ENCODE data around the gene LTBP3.
"Not testable (repeated sequence)": the region's sequence is repeated elsewhere in the genome, so short reads cannot be mapped to it uniquely, and the experiment has no call there.

LTBP3 gene

DNA sequence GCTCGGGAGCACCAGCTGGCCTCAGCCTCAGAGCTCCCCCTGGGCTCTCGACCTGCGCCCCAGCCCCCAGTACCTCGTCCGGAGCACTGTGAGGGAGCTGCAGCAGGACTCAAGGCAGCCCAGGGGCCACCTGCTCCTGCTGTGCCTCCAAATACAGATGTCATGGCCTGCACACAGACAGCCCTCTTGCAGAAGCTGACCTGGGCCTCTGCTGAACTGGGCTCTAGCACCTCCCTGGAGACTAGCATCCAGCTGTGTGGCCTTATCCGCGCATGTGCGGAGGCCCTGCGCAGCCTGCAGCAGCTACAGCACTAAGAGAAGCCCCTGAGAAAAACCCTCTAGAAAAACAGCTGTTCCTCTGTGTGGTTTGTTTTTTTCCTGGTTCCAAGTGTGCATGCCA lies 13.3 kb upstream of the LTBP3 start:
- no peak for DNase-seq (ENCODE audit: low read depth)

DNA sequence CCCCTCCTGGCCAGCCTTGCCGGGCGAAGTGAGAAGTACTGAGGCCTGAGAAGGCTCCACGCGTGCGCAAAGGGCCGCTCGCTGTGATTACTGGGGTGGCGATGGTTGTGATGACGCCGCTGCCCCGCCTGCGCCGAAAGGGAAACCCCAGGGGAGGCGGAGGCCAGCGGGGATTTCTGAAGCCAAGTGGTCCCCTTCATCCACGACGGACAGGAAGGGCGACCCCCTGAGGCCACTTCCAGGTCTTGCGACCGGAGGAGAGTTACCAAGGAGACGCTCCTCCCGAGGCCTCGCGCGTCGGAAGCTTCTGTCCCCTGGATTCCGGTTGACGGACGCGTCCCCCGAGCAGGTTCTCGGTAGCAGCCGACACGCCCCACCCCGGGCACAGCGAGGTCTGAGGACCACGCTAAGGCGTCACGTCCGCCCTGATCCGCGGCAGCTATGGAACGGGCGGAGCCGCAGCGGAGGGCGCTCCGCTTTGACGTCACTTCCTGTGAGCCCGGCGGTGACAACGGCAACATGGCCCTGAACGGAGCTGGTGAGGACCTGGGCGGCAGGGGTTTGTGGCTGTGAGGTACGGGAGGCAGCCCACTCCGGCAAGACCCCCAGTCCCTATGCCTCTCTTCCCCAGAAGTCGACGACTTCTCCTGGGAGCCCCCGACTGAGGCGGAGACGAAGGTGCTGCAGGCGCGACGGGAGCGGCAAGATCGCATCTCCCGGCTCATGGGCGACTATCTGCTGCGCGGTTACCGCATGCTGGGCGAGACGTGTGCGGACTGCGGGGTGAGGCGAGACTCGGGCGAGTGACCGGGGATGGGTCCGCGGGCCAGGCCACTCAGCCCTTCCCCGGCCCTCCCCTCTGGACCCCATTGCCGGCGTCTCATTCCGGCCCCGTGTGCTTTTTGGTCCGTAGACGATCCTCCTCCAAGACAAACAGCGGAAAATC lies 12.1 kb upstream of the LTBP3 start, which contains the start of gene ZNRD2:
Gene ZNRD2 (plus strand): TSS at position 505 of the 946 bp plus-strand sequence. CDS start 15 bp downstream, at position 520.
- DNase-seq (ENCODE audit: low read depth): peak; percentile 94

DNA sequence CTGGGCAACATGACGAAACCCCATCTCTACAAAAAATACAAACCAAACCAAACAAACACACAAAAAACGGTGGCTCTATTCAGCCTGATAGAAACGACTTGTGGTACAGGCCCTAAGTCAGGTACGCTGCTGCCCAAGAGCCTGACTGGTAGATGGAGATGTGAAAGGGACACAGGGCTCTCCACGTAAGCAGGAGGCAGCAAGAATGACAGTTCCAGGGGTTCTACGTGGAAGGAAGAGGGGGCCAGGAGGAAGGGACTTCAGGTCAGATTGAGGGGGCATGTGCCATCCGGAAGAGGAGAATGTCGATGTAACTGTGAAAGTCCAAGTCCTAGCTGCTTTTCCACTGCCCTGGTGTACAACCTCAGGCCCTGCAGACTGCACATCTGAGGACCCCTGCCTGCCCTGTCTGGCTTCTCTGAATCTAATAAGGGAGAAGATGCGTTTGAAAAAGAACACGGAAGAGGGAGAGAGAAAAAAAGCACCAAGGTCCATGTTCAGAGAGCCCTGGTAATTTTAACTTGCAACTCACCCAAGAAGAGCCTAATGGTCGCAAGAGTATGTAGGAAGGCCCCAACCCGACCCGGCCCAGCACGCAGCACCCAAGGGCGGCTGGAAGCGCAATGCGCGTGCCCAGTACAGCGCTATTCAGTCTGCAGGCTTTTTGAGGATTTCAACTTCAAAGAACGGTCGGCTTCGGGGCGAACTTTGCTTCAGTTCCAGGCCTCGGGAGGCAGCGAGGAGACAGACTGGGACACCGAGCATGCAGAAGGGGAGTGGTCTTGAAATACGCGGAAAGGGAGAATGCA lies 11.2 kb upstream of the LTBP3 start:
- DNase-seq (ENCODE audit: low read depth): no peak

DNA sequence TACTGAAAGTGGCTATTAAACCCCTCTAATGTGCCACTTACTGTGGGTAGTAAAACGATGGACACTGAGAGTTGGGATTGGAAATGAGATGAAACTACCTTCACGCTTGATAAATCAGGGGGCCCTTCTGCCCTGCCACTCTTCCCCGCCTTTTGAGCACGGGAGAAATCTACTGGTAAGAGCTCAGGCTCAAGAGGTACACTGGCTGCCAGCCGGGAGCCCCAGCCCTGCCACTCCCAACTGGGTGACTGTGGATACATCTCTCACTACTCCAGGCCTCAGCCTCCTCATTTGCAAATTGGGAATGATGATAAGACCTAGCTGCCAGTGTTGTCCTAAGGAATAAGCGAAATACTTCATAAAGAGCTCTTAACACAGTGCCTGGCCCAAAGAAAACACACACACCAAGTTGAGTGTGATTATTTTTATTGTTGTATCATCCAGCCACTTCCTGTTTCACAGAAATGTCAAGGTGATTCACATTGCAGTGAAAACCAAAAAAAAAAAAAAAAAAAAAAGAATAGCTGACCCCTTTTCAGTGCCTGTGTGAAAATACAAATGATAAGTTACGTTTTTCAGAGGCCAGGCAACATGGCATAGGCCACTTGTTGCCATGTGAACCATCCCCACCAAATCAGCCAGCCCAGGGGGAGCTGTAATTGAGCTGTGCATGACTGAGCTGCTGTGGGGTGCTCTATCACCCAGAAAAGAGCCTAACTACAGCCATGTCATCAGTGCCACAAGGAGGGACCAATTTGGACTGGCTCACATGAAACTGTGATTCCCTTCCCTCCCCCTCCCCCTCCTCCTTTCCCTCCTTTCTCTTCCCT lies 7.7 kb upstream of the LTBP3 start:
- no peak for DNase-seq (ENCODE audit: low read depth)

DNA sequence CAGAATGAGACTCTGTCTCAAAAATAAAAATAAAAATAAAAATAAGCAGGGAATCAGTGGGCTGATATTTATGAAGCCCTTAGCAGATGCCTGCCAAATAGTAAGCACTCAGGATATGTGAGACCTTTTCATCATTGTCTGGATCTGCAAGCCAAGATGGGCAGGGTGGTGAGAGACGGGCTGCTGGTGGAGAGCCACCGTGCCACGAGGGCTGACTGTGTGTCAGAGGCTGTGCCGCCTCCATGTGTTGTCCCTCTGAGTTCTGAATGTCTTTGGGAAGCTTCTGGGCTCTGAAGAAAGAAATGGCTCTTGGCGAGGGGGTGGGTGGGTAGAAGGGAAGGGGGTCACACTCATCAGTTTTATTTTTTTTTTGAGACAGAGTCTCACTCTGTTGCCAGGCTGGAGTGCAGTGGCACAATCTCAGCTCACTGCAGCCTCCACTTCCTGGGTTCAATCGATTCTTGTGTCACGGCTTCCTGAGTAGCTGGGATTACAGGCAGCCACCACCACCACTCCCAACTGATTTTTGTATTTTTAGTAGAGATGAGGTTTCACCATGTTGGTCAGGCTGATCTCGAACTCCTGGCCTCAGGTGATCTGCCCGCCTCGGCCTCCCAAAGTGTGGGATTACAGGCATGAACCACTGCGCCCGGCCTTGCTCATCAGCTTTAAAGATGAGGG lies 6.9 kb upstream of the LTBP3 start:
- not testable (repeated sequence) for DNase-seq (ENCODE audit: low read depth)

DNA sequence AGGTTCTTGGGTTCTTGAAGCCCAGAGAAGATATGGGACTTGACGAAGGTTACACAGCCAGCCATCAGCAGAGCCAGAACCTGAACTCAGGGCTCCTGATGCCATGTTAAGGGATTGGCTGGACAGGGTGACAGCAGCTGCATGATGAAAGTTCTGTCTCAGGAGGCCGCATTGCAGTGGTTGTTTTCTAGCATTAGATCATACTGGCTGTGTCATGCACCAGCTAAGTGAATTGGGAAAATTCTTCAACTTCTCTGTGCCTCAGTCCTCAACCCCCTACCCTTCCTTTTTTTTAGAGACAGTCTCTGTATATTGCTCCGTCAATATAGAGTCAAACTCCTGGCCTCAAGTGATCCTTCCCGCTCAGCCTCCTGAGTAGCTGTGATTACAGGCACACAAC lies 5.4 kb upstream of the LTBP3 start:
- no peak for DNase-seq (ENCODE audit: low read depth)

DNA sequence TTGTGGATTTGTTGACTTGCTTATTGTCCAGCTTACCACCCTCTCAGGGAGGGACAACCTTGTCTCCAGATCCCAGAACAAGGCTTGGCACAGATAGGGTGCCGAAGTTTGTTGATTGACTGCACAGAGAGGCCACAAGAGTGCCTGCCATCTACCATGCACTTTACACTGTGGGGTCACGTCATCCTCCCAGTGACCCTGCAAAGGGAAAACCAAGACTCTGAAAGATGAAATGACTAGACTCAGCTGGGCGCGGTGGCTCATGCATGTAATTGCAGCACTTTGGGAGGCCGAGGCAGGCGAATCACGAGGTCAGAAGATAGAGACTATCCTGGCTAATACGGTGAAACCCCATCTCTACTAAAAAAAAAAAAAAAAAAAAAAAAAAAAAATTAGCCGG lies 4.6 kb upstream of the LTBP3 start:
- no peak for DNase-seq (ENCODE audit: low read depth)

DNA sequence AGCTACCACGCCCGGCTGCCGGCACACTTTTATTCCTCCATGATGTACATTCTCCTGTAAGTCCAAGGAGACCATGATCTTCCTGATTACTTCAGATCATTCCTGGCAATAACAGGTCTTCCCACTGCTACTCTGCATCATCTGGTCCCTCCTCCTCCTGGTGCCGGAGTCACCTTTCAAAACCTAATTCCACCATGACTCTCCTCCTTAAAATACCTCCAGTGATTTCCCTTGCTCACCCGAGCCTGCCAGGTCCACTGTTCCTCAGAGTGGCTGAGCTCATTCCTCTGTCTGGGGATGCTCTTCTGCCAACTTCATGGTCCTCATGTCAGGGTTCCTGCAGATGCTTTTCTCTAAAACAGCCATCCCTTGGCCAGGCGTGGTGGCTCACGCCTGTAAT lies 3.9 kb upstream of the LTBP3 start:
- DNase-seq (ENCODE audit: low read depth): no peak

DNA sequence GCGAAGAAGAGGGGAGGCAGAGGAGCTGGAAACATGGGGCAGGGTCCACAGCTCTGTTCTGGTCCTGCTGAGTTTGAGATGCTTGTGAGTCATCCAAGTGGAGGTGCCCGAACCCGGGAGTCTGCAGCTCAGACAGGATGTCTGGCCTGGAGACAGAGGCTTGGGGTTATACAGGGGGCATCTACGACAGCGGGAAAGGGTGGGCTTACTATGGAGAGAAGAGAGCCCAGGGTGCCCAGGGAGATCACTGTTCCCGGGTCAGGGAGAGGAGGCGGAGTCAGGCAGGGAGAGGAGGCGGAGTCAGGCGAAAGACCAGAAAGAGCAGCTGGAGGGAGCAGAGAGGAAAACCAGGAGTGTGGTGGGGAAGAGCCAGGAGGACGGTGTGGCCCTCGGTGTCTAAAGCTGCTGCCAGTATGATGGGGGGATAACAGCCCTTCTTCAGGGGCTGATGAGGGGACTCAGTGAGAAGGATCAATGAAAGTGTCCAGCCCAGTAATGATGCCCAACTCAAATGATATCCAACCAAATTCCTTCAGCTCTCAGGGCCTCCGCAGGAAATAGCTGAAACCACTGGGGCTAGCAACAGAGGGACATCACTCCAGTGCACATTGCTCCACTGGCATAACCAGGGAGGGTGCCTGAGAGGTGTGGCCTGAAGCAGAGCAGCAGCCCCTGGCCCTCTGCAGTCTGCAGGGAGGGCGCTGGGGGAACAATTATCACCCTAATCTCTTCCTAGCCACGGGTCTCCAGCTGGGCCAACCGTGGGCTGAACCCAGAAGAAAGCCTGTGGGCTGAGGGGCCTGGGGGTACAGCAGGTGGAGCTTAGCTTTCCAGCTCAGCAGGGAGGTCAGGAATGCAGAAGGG lies 2.6 kb upstream of the LTBP3 start:
- DNase-seq (ENCODE audit: low read depth): no peak

DNA sequence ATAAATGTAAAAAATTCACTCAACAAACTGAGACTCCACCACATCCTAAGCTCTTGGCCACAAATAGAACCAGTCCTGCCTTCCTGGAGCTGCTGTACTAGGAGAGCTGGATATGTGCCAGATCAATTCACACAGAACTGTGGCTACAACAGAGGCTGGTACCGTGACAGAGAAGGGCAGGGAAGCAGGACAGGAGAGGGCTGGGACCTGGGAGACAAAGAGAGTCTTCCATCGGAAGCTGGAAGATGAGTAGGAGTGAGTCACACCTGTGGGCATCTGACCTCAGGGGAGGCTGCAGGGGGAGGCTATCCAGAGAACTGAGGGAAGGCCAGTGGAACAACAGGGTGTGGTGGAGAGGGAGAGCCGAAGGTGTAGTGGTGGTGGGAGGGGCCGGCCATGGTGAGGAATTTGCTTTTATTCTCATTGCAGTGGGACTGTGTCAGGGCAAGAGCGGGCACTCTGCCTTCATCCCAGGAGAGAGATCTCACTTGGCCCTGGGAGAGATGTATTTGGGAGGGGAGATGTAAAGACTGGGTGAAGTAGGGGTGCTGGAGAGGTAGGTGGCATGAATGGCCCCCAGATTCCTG lies 1.9 kb upstream of the LTBP3 start:
- DNase-seq (ENCODE audit: low read depth): no peak

DNA sequence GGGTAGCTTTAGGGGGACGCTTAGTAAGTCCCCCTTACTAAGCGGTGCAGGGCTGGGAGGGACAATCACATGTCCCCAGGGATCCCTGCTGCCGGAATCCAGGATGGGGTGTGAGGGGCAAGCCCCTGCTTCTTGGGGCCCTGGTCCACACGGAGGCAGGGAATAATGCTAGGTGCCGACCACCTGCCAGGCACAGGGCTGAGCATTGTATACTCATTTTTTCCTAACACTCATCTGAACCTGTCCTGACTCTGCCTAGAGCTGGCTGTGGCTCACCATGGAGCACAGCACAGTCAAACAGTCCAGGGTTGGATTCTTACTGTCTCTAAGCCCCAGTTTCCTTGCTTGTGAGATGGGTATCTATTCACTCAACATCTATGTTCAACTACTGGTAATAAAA lies 1.4 kb upstream of the LTBP3 start:
- no peak for DNase-seq (ENCODE audit: low read depth)

DNA sequence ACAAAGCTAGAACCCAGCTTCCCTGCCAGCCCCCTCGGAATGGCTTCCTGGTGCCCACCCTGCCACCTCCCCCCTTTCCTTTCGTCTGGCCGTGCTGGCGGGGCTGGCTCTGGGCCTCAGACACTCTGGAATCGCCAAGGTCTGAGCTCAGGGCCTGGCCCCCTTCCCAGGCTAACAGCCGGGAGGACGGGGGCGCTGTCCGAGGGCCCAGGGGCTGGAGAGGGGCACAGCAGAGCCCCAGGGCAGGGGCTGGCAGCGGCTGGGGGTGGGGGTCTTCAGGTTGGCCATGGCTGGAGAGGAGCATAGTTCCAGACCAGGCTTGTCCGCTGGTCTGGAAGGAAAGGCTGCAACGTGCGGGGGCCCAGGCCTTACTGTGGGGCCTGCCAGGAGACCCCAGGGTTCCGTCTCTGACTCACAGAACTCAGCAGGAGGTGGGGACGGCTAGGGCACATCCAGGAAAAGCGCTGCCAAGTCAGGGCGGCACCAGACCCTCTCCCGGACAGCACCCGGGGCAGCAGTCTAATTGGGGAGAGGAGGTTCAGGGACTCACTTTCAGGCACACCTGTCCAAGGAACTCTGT lies 861 bp upstream of the LTBP3 start:
- DNase-seq (ENCODE audit: low read depth): no peak

DNA sequence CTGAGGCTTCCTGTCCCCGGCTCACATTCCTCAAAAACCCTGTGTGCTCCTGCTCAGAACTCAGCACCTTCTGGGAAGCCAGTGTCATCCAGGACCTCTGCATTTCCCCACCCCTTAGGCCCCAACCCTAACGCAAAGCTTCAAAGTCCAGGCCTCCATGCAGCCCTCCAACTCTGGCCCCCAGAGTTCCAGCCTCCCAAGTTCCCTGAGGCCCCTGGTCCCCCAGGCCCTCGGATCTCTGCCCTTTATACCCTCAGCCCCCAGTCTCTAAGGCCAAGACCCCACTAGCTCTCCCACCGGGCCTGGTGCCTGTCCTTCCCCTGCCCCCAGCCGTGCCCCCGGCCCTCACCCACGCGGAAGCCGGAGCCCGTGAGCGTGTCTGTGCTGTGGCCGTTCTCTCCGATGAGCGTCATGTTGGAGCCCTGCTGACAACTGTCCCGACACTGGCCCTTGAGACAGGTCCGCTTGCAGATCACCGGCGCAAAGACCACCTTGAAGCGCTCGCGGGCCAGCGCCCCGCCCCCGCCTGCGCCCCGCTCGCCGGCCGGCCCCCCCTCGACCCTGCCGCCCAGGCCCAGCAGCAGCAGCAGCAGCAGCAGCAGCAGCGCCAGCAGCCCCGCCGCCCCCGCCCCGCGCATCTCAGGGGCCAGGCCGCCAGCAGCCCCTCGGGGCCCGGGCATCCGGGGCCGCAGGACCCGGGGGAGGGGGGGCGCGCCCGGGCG lies 718 bp downstream of the LTBP3 start:
- DNase-seq (ENCODE audit: low read depth): no peak

DNA sequence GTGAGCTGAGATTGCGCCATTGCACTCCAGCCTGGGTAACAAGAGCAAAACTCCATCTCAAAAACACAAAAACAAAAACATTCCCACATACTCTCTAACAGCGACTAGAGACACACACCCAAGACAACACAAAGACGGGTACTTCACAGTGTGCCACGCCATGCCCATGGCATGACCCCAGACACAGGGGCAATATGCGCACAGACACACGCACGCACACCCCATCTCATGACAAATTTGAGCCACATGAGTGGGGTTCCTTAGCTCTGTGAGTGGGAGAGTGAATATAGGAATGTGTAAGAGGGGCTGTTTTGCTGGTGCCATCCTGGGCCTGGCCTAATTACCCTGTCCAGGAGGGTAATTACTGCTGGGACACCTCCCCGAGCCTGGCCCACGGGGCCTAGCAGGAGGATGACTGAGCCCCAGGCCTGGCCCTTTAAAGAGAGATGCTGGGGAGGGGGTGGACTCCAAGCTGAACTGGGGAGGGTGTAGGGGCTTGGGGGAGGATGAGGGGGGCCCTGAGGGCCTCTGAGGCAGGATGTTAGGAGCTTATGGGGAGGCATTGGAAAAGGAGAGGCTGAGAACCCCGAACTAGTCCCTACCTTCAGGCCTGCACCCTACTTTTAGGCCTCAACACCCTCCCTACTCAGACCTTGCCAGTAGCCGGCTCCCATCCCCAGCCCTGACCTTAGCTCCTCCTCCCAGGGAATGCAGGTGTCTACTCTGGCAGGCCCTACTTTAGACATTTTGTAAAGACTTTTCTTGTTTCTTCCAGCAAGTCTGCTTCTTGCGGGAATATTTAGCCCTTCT lies 1.5 kb downstream of the LTBP3 start:
- no peak for DNase-seq (ENCODE audit: low read depth)

DNA sequence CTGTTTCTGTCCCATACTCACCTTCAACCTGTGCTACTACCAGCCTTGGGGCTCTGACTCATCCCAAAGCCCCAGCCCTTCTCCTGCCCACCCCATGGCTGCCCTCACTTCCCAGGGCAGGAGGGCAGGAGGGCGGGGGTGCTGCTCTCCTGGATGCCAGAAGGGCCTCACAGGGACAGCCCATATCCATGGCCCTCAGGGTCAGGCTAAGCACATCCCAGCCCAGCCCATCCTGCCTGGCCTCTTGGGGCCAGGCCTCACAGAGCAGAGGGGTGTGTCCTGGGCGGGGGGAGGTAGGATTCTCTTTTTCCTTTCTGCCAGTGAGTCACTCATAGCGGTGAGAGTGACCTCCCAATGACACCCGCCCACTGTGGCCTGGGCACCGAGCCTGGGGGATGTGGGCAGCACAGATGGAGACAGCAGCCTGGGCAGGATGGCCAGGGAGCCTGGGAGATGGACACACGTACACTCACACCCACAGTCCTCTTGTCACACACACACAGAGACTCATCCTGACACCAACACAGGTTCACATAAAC lies 2.4 kb downstream of the LTBP3 start:
- peak; percentile 87 for DNase-seq (ENCODE audit: low read depth)

DNA sequence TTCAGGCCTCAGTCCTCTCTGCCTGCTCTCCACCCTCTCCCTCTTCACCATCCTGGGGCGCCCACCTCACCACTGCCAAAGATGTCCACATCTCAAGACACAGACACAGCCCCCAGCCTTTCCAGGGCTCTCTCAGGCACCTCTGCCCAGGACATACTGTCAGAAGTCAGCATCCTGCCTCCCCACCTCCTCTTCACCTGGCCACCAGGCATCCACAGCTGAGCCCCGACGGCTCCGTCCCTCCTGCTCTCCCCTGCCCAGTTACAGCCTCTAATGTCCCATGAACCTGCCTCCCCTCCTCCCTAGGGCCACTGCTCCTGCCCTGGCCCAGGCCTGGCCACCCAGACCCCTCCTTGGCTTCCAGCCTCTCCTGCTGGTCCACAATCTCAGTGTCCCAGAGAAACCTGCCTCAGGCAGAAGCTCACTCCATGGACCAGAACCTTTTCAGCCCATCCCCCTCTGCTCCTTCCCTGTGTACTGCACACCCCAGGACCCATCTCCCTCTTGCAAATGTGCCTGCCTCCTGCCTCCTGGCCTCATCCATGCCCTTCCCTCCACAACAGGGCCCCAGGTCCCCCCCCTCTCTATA lies 3.2 kb downstream of the LTBP3 start:
- no peak for DNase-seq (ENCODE audit: low read depth)

DNA sequence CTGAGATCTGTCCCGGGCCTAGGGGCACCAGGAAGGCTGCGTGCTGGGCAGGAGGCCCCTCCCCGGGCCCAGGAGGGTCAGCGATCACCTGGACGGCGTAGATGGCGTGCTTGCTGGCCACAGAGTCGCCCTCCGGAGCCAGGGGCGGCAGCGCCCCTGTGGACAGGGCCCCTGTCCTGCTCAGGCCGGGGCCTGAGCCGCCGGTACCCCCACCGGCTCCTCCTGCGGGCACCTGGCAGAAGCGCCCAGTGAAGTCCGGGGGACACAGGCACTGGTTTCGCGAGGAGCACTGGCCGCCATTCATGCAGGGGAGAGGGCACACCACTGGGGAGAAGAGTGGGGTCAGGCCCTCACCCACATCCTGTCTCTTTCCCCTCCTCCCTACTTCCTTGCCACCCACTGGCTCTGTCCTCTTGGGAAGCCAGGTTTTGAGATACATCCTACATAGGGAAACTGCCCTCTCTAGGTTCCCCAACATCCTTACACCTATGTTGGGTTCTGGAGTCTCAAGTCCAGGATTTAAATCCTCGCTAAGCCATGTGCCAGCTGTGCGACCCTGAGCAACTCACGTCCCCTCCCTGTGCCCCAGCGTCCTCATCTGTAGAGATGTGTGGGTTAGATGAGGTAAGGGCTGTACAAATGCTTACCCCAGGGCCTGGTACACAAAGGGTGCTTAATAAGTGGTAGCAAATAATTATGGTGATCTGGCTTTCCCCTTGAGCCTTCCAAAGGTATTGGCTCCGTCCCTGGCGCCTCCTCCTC lies 3.9 kb downstream of the LTBP3 start:
- no peak for DNase-seq (ENCODE audit: low read depth)
